A673 (cell line): ENCODE data around the gene NPRL2.

Experiments
- EZH2 ChIP-seq: fragments of 200-600 bp; sonication (generic); IDR thresholded peaks from 2 replicates; pipeline ENCODE4 v1.6.1; 2017; ENCODE audit warnings: borderline replicate concordance, low read depth, mild to moderate bottlenecking, mixed read lengths, antibody characterized with exemption, low read length; ENCODE audit not compliant: poor library complexity, severe bottlenecking
- TF ChIP-seq, protein P1 (sequence below): fragments of 300-800, 200-600 bp; sonication (generic); conservative IDR thresholded peaks from 2 replicates; pipeline ENCODE4 v1.5.1; 2017; ENCODE audit warnings: low read depth, mild to moderate bottlenecking, antibody characterized with exemption, low read length, moderate library complexity, mixed read lengths

DNA sequence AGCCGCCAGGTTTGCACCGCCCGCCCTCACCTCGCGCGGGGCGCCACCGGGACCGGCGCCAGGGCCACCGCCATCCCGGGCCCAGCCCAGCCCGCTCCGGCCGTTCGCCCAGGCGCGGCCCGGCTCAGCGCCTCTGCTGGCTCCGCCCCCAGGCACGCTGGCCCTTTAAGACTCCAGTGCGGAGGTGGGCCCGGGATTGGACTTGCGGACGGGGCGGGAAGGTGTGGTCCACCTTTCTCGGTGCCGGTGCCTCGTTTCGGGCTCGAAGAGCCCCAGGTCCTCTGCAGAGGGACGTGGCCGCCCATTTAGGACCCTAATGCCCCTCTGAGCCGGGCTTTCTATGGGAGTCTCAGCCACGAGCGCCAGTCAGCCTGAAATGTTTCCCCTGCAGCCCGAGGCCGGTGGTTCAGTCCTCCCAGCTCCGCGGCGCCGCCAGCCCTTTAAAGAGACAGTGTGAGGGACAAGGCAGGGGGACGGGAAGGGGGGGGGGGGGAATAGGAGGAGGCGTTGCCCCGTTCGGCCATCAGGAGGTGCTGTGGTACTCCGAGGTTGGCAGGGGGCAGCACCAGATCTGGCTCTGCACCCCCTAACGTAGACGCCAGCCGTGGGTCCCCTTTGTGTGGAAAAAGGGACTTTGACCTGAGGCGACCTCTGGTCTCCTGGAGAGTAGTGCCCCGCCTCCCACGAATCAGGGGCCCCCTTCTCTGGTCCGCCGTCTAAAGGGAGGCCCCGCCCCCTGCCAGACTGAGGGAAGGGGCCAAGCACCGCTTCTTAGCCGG is 29.1 kb downstream of the NPRL2 start:
- TF ChIP-seq, protein P1, sequence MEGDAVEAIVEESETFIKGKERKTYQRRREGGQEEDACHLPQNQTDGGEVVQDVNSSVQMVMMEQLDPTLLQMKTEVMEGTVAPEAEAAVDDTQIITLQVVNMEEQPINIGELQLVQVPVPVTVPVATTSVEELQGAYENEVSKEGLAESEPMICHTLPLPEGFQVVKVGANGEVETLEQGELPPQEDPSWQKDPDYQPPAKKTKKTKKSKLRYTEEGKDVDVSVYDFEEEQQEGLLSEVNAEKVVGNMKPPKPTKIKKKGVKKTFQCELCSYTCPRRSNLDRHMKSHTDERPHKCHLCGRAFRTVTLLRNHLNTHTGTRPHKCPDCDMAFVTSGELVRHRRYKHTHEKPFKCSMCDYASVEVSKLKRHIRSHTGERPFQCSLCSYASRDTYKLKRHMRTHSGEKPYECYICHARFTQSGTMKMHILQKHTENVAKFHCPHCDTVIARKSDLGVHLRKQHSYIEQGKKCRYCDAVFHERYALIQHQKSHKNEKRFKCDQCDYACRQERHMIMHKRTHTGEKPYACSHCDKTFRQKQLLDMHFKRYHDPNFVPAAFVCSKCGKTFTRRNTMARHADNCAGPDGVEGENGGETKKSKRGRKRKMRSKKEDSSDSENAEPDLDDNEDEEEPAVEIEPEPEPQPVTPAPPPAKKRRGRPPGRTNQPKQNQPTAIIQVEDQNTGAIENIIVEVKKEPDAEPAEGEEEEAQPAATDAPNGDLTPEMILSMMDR, result peak; percentile 47
- no peak for TF ChIP-seq EZH2
